Karpas-422 (cell line): Measurements from ENCODE around the gene ISYNA1. TPM values are rescaled to one million over a fixed set of nuclear protein-coding genes. Genes with fewer than 3 reads are reported as not detected.

Experiments used
- DNase-seq: peaks from one replicate; pipeline ENCODE4 v3.0.0-alpha.2; 2015
- H2AFZ ChIP-seq: fragments of 200-600 bp; sonication (generic); 2 replicates; pipeline ENCODE4 v1.6.1; 2014; ENCODE audit warnings: antibody characterized with exemption, low read length, mixed read lengths
- H3K27ac ChIP-seq: fragments of 200-600 bp; sonication (generic); 2 replicates; pipeline ENCODE4 v1.5.1; 2014; ENCODE audit warnings: mild to moderate bottlenecking, low read length, moderate library complexity
- H3K27me3 ChIP-seq: fragments of 200-600 bp; sonication (generic); 2 replicates; pipeline ENCODE4 v1.6.1; 2014; ENCODE audit warnings: low read length, mixed read lengths
- H3K36me3 ChIP-seq: fragments of 200-600 bp; sonication (generic); 2 replicates; pipeline ENCODE4 v1.6.1; 2014; ENCODE audit warnings: low read length, mixed read lengths; ENCODE audit not compliant: insufficient read depth
- H3K4me1 ChIP-seq: fragments of 200-600 bp; sonication (generic); 2 replicates; pipeline ENCODE4 v1.6.1; 2014; ENCODE audit warnings: mild to moderate bottlenecking, low read length, mixed read lengths
- H3K4me2 ChIP-seq: fragments of 200-600 bp; sonication (generic); 2 replicates; pipeline ENCODE4 v1.6.1; 2014; ENCODE audit warnings: low read length, low read depth, mild to moderate bottlenecking; ENCODE audit not compliant: poor library complexity, severe bottlenecking
- H3K4me3 ChIP-seq: fragments of 200-600 bp; sonication (generic); 2 replicates; pipeline ENCODE4 v1.5.1; 2014; ENCODE audit warnings: mild to moderate bottlenecking, antibody characterized with exemption, low read length, mixed read lengths
- H3K79me2 ChIP-seq: fragments of 200-600 bp; sonication (generic); 2 replicates; pipeline ENCODE4 v1.6.1; 2014; ENCODE audit warnings: mild to moderate bottlenecking, low read length, mixed read lengths
- H3K9ac ChIP-seq: fragments of 200-600 bp; sonication (generic); 2 replicates; pipeline ENCODE4 v1.6.0; 2014; ENCODE audit warnings: low read length
- H3K9me2 ChIP-seq: fragments of 200-600 bp; sonication (generic), shearing (Covaris generic); replicated peaks from 2 replicates; pipeline ENCODE4 v1.6.0; 2014; ENCODE audit warnings: mild to moderate bottlenecking, low read length, moderate library complexity; ENCODE audit not compliant: insufficient read depth
- H3K9me3 ChIP-seq: fragments of 300-700, 200-600 bp; sonication (generic); 2 replicates; pipeline ENCODE4 v1.6.1; 2014; ENCODE audit warnings: low read length, mixed read lengths
- H4K20me1 ChIP-seq: fragments of 200-600 bp; sonication (generic); 2 replicates; pipeline ENCODE4 v1.6.1; 2014; ENCODE audit warnings: mild to moderate bottlenecking, antibody characterized with exemption, low read length, low read depth; ENCODE audit not compliant: insufficient read depth
- total RNA-seq: library from RNA; depleted of rRNA; stranded (reverse); fragments of >200 nt; shearing (Covaris generic); gene quantifications from 2 replicates; pipeline ENCODE4 v1.2.3, GENCODE V29; 2014; ENCODE audit warnings: low replicate concordance

The ISYNA1 gene
- total RNA-seq, 1 experiment from 2014 or later = 10.0 TPM

DNA sequence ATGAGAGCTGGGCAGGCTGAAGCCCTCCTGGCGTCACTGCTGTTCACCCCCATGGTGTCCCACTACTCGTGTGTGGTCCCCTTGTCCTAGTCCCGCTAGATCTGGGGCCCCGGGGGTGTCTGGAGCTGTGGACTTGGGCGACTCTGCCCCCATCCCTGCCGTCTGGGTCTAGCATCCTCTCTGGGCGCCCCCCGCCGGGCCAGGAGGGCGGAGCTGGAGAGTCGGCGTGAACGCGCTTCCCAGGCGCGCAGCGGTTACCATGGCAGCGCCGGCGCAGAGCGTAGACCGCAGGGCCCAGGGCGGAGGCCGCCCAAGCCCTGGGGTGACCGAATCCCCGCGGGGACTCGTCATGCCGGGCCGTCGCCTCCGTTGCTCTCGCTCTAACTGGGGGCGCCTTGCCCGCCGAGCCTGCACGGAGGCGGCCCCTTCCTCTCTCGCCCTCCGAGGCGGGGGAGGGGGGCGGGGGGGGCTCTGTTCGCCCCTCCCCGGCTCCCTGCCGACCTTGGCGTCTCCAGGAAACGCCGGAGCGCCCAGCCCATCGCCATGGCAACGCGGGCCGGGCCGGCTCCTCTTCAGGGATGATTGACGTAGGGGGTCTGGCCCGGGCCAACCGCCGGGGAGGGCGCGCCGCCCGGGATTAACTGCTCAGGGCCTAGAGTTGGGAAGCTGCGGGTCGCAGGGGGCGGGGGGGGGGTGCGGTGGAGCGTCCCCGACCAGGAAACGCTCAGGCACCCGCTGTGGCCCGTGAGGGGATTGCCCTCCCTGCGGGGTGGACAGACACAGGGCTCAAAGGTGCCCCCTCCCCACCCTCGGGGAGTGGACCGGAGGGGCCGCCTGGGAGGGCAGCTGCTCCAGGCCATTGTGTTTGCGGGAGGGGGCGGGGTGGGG lies 8.9 kb downstream of the ISYNA1 start:
- Histone ChIP-seq H3K9me2 (no peaks in the 10 kb centered on the region), H3K4me2 (peak overlapping the region; percentile 93), H3K9me3 (no peaks in the 10 kb centered on the region), H3K4me1 (peaks cover 47% of the 10 kb centered on the region), H3K4me3 (peak overlapping the region; percentile 72), H3K27ac (no peak overlapping the region), H4K20me1 (peaks cover 28% of the 10 kb centered on the region; the same call in 1 of the 2 replicates), H3K9ac (peak overlapping the region; percentile 70), H3K79me2 (0 out of 2 replicates have a peak, but pooled peaks cover 3% of the 10 kb centered on the region), H2AFZ (no peak overlapping the region; the same call in 1 of the 2 replicates), H3K36me3 (no peaks in the 10 kb centered on the region), H3K27me3 (no peaks in the 10 kb centered on the region)
- DNase-seq = peak; percentile 95

DNA sequence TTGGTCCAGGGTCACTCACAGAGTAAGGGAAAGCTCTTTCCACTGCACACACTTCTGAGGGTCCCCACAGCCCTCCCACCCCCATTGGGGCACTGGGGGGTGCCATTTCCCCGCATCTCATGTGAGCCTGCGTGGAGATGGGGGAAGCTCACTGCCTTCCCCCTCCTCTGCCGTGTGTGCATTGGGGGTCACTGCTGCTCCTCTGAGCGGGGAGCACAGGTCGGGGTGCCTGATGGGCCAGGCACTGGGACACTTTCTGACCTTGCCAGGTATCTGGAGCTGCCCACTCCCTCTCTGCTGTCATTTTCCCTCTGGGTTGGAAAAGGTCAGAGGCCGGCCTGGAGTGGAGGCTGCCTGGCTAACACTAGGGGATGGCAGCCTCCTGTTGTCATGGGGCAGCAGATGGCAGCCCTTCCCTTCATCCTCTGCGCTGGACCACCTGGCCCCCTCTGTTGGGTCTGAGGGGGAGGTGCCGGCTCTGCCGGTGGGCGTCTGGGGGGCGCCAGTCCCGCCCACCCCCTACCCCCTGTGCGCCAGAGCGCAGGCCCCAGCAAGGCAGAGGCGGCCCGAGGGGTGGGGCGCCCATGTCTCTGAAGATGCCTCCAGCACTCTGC lies 9.7 kb downstream of the ISYNA1 start:
- DNase-seq = no peak
- no peak overlapping the region for H3K27ac ChIP-seq
- H3K4me3 ChIP-seq = peak overlapping the region; percentile 72; the same call in 1 of the 2 replicates
- no peak overlapping the region for H2AFZ ChIP-seq
- H3K9me2 ChIP-seq = no peaks in the 10 kb centered on the region
- peak overlapping the region; percentile 70; the same call in 1 of the 2 replicates for H3K9ac ChIP-seq
- H3K4me2 ChIP-seq = peak overlapping the region; percentile 93
- H3K79me2 ChIP-seq = 0 out of 2 replicates have a peak, but pooled peaks cover 3% of the 10 kb centered on the region
- no peaks in the 10 kb centered on the region for H3K36me3 ChIP-seq
- H4K20me1 ChIP-seq = peaks cover 35% of the 10 kb centered on the region; the same call in 1 of the 2 replicates
- no peaks in the 10 kb centered on the region for H3K9me3 ChIP-seq
- peaks cover 45% of the 10 kb centered on the region for H3K4me1 ChIP-seq
- H3K27me3 ChIP-seq = no peaks in the 10 kb centered on the region

GRCh38 chr19:18427743-18428113 lies 10.2 kb downstream of the ISYNA1 start:
- Histone ChIP-seq H3K4me2 (no peak overlapping the region), H3K9ac (no peak overlapping the region), H3K4me1 (peaks cover 45% of the 10 kb centered on the region), H3K9me3 (no peaks in the 10 kb centered on the region), H3K27me3 (no peaks in the 10 kb centered on the region), H3K36me3 (no peaks in the 10 kb centered on the region), H3K4me3 (no peak overlapping the region), H3K9me2 (no peaks in the 10 kb centered on the region), H3K27ac (no peak overlapping the region), H3K79me2 (0 out of 2 replicates have a peak, but pooled peaks cover under 1% of the 10 kb centered on the region), H4K20me1 (peaks cover 41% of the 10 kb centered on the region; the same call in 1 of the 2 replicates), H2AFZ (no peak overlapping the region)
- DNase-seq = no peak

DNA sequence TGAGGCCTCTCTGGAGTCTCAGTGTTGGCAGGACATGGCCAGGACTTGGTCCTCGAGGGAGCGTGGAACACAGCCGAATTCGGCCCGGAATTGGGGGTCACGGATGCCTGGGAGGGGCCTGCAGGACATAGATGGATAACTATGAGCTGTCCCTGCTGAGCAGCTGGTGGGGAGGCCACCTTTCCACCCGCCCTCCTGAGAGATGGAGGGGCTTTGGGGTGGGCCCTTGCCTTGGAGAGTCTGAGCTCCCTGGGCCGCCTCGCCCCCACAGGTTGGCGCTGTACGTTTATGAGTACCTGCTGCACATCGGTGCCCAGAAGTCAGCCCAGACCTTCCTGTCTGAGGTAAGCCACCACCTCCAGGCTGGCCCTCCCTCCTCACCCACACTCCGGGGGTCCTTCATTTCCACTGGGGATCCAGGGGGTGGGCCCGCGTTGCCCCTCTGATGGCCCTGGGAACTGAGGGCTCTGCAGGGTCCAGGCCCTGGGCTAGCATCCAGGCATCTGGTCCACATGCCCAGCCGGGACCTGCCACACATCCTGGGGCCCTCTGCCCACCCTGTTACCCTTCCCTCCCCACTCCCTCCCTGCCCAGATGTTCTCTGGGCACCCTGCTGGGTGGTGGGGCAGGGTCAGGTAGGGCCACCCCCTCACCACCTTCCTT lies 10.7 kb downstream of the ISYNA1 start:
- peaks cover 44% of the 10 kb centered on the region for H3K4me1 ChIP-seq
- H4K20me1 ChIP-seq = peaks cover 46% of the 10 kb centered on the region
- H3K9me3 ChIP-seq = no peaks in the 10 kb centered on the region
- no peaks in the 10 kb centered on the region for H3K9me2 ChIP-seq
- no peak overlapping the region for H3K4me2 ChIP-seq
- no peaks in the 10 kb centered on the region for H3K36me3 ChIP-seq
- H3K79me2 ChIP-seq = no peaks in the 10 kb centered on the region
- no peak overlapping the region for H3K9ac ChIP-seq
- H3K4me3 ChIP-seq = no peak overlapping the region
- no peaks in the 10 kb centered on the region for H3K27me3 ChIP-seq
- no peak overlapping the region for H2AFZ ChIP-seq
- no peak overlapping the region for H3K27ac ChIP-seq
- DNase-seq = no peak

DNA sequence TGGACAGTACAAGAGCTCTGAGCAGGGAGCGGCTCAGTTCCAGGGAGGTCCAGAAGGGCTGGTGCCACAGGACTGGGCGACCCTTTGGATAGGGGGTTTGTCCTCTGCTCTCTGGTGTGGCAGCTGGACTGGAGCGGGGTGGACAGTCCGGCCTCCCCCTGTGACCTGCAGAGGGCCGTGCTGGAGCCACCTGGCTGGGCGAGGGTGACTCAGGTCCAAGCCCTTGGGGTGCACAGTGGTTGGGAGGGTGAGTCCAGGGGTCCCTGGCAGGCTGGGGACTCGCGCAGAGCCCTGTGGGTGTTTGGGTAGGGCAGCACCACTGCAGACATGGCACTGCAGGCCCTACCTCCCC lies 11.5 kb downstream of the ISYNA1 start:
- Histone ChIP-seq H3K9me2 (no peaks in the 10 kb centered on the region), H3K27ac (no peak overlapping the region), H3K36me3 (no peaks in the 10 kb centered on the region), H3K9me3 (no peaks in the 10 kb centered on the region), H3K4me1 (peaks cover 35% of the 10 kb centered on the region), H3K4me3 (no peak overlapping the region), H3K9ac (no peak overlapping the region), H3K27me3 (no peaks in the 10 kb centered on the region), H3K79me2 (no peaks in the 10 kb centered on the region), H3K4me2 (no peak overlapping the region), H2AFZ (no peak overlapping the region), H4K20me1 (peaks cover 52% of the 10 kb centered on the region)
- no peak for DNase-seq

DNA sequence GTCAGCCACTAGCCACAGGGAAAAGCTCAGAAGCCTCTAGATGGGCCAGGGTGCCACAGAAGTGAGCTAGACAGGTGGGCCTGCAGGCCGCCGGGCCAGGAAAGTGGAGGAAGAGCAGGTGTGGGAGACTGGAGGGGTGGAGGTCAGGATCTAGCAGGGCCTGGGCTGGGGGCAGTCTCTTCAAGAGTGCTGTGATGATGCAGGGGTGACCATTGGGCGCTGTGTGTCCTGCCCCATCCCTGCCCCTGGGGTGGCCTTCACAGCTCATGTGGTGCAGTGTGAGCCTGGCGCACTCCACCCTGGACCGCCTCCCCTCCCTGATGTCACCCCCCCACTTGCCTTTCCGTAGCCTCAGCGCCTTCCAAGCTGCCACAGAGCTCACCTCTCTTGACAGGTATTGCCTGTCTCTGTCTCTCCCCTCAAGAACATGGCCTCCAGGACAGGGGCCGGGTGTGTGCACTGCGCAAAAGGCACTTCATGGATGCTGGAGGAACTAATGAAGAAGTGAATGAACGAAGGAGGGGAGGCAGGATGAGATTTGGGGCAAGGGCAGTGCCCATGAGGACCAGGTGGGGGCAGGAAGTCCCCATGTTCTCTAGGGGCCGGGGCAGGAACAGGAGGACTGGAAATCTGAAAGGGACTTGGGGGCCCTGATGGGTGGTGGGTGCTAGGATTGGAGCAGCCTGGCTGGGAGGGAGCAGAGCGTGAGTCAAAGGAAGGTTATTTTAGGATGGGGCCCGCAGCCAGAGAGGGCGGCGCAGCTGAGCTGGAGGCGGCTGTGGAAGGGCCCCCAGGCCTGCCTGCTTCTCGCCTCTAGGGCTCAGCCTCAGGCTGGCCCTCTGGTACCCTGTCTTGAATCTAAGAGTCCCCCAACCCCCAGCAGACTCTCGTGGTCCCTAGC lies 12.2 kb downstream of the ISYNA1 start:
- Histone ChIP-seq H3K27ac (no peak overlapping the region), H4K20me1 (peaks cover 57% of the 10 kb centered on the region), H3K9me3 (no peaks in the 10 kb centered on the region), H3K4me1 (peaks cover 34% of the 10 kb centered on the region), H3K4me2 (no peak overlapping the region), H2AFZ (no peak overlapping the region), H3K9ac (no peak overlapping the region), H3K27me3 (no peaks in the 10 kb centered on the region), H3K36me3 (no peaks in the 10 kb centered on the region), H3K79me2 (no peaks in the 10 kb centered on the region), H3K9me2 (no peaks in the 10 kb centered on the region), H3K4me3 (no peak overlapping the region)
- DNase-seq = no peak

GRCh38 chr19:18424890-18425514 lies 12.9 kb downstream of the ISYNA1 start:
- no peaks in the 10 kb centered on the region for H3K79me2 ChIP-seq
- no peaks in the 10 kb centered on the region for H3K9me2 ChIP-seq
- peaks cover 59% of the 10 kb centered on the region for H4K20me1 ChIP-seq
- no peak overlapping the region for H3K4me2 ChIP-seq
- no peak overlapping the region for H3K4me3 ChIP-seq
- no peaks in the 10 kb centered on the region for H3K27me3 ChIP-seq
- H3K36me3 ChIP-seq = no peaks in the 10 kb centered on the region
- peaks cover 32% of the 10 kb centered on the region for H3K4me1 ChIP-seq
- H3K9me3 ChIP-seq = no peaks in the 10 kb centered on the region
- no peak overlapping the region for H2AFZ ChIP-seq
- no peak overlapping the region for H3K9ac ChIP-seq
- no peak overlapping the region for H3K27ac ChIP-seq
- no peak for DNase-seq
